22Rv1 (cell line): ENCODE results near the gene SLC19A1.
A peak's percentile ranks its signal among the peaks of the same experiment; 100 is the strongest.
"Not testable (repeated sequence)": the region's sequence is repeated elsewhere in the genome, so short reads cannot be mapped to it uniquely, and the experiment has no call there.

Experiments used
- H3K27ac ChIP-seq: fragments of 450-650 bp; 2 replicates; pipeline ENCODE4 v1.5.1; 2017
- ZFX ChIP-seq: fragments of 450-650 bp; IDR thresholded peaks from 2 replicates; pipeline ENCODE4 v1.6.1; 2017; ENCODE audit warnings: antibody characterized with exemption, borderline replicate concordance
- TF ChIP-seq, protein P1 (sequence below): fragments of 450-650 bp; IDR thresholded peaks from 2 replicates; pipeline ENCODE4 v1.5.1; 2017; ENCODE audit warnings: mild to moderate bottlenecking

SLC19A1 gene

DNA sequence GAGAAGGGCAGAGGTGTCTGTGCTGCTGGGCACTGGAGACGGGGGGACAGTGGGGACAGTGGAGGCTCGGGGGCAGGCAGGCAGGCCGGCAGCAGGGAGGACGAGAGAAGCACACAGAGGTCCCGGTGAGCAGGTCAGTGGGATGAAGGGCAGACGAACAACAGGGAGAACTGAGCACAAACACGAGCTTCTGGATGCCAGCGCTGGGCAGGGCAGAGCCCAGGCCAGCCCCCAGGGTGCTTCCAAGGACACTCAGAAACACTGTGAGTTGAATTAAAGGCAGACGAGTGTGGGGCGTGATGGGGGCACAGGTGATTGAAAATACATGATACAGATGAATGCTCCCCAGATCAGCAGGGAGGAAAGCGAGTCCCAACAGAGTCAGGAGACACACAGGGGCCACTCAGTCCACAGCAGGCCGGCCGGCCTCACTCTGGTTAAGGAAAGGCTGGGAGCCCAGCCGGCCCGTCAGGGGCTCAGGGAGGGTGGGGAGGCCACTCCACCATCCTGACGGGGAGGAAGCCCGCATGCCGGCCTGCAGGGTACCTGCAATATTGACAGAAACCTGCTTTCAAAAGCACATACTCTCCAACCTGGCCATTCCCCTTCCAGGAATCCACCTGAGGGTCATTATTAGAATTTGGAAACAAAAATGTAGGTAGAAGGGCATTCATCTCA lies 14.1 kb downstream of the SLC19A1 start:
- TF ChIP-seq, protein P1, sequence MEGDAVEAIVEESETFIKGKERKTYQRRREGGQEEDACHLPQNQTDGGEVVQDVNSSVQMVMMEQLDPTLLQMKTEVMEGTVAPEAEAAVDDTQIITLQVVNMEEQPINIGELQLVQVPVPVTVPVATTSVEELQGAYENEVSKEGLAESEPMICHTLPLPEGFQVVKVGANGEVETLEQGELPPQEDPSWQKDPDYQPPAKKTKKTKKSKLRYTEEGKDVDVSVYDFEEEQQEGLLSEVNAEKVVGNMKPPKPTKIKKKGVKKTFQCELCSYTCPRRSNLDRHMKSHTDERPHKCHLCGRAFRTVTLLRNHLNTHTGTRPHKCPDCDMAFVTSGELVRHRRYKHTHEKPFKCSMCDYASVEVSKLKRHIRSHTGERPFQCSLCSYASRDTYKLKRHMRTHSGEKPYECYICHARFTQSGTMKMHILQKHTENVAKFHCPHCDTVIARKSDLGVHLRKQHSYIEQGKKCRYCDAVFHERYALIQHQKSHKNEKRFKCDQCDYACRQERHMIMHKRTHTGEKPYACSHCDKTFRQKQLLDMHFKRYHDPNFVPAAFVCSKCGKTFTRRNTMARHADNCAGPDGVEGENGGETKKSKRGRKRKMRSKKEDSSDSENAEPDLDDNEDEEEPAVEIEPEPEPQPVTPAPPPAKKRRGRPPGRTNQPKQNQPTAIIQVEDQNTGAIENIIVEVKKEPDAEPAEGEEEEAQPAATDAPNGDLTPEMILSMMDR: no peak
- TF ChIP-seq ZFX: no peak
- no peak overlapping the region for H3K27ac ChIP-seq

DNA sequence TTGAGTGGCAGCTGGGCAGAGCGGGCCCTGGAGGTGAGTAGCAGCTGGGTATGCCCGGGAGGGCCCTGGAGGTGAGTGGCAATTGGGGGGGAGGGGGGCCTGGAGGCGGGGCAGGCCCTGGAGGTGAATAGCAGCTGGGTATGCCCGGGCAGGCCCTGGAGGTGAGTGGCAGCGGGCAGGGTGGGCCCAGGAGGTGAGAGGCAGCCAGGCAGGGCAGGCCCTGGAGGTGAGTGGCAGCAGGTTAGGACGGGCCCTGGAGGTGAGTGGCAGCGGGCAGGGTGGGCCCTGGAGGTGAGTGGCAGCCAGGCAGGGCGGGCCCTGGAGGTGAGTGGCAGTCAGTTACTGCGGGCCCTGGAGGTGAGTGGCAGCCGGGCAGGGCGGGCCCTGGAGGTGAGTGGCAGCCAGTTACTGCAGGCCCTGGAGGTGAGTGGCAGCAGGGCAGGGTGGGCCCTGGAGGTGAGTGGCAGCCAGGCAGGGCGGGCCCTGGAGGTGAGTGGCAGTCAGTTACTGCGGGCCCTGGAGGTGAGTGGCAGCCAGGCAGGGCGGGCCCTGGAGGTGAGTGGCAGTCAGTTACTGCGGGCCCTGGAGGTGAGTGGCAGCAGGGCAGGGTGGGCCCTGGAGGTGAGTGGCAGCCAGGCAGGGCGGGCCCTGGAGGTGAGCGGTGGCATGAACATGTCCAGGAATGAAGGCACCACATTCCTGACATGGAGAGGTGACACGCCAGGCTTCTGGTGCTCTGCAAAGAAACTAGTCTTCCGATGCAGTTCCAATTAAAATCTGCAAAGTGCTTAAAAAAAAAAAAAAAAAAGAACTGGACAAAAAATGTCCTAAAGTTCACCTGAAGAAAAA lies 14.9 kb downstream of the SLC19A1 start:
- H3K27ac ChIP-seq: not testable (repeated sequence)

DNA sequence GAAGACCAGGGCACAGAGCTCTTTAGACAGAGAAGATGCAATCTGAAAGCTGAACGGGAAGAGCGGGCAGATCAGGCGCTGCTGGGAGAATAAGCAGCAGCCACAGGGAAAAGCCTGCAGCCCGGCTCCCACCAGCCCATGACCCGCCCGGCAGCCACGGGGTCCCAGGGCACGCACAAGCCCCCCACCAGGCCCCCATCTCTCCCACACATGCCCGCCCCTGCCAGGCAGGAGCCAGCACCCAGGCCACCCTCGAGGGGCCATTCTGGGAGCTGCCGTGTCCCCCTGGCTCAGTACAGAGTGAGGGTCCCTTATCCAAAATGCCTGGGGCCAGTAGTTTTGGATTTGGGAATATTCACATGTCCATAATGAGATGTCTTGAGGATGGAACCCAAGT lies 16.3 kb downstream of the SLC19A1 start:
- peak overlapping the region; percentile 45 for H3K27ac ChIP-seq
- TF ChIP-seq, protein P1: no peak
- no peak for TF ChIP-seq ZFX

DNA sequence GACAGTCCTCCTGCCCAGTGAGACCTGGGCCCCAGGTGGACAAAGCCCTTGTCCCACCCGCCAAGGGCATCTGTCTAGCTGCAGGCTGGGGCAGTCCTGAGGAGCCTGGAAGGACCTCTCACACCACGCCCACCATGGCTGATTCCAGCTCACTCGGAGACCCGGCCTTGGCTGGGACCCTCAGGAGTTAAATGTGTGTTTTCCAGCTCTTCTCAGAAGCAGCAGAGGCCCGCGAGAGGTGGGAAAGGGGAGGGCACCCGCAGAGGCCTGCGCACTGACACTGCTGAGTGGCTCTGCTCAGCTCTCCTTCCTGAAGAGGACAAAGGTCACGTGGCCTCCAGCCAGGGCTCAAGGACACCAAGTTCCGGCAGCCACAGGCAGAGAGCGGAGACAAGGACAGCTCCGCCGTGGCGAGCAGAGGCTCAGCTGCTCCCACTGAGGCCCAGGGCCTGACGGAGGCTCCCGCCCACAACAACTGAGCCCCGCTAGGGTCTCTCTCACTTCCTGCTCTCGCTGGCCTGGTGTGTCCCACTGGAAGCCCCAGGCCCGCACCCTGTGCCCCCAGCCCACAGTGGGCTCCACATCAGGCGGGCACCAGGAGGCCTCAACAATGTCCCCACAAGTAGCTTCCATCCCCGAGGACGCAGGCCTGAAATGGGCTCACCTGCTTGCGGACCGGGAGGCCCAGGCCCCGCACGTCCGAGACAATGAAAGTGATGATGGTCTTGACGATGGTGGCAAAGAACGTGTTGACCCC lies 16.9 kb downstream of the SLC19A1 start:
- H3K27ac ChIP-seq: peak overlapping the region; percentile 45
- no peak for TF ChIP-seq ZFX
- TF ChIP-seq, protein P1: no peak

DNA sequence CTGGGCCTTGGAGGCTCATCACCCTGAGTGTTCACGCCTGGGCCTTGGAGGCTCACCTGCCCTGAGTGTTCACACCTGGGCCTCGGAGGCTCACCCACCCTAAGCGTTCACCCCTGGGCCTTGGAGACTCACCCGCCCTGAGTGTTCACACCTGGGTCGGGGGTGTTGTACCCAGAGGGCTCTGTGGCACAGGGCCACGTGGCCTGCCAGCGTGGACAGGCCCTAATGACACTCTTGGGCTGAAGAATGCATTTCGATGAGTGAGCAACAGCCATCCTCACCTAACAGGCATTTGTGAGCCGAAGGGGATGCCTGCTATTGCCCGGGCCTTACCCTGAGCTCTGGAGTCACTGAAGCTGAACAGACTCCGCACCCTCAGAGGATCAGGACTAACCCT lies 17.5 kb downstream of the SLC19A1 start:
- H3K27ac ChIP-seq: peak overlapping the region; percentile 45
- TF ChIP-seq ZFX: no peak
- TF ChIP-seq, protein P1: no peak

DNA sequence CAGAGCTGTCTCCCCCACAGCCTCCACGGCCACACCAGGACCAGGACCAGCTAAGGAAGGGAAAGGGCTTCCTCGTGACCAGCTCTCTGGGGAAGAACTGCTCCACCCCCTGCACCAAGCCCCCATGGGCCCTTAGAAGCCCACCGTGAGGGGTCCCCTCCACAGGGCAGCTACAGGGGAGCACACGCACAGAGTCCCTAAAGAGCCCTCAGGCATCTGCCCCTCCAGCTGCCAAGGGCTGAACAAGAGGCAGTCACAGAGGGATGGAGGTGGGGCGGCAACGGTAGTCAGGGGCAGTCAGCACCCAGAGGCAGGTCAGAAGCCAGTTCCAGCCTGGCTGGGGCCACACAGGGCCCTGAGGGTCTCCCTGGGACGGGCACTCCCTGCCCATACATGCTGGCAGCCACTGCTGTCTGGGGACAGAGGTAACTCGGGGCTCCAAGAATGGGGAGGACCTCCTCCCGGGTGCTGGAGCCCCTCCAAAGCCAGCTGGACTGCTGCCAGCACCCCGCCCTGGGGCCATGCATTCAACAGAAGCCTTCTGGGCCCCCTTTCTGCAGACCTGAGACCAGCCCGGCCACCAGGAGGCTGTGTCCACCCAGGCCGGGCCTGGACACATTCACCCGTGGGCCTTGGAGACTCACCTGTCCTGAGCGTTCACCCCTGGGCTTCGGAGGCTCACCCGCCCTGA lies 18.7 kb downstream of the SLC19A1 start:
- H3K27ac ChIP-seq: no peak overlapping the region
- TF ChIP-seq, protein P1: no peak
- TF ChIP-seq ZFX: no peak

DNA sequence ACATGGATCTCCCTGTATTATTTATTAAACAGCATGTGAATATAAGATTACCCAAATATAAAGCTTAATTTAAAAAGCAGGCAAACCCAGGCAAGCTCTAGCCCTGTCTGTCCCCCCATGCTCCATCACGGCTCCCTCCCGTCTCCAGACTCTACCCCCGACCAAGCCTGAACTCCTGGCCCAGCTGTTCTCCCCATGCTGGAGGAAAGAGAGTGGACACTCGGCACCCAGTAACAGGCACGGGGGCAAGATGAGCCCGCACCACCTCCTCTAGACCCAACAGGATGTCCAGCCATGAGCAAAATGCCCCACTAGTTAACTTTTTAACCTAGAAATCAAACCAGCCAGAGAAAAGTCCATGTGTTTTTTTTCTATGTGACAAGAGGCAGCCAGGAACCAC lies 19.3 kb downstream of the SLC19A1 start:
- TF ChIP-seq, protein P1: no peak
- TF ChIP-seq ZFX: no peak
- H3K27ac ChIP-seq: no peak overlapping the region
